GM19239 (cell line): ENCODE data around the gene HCN1.
"Not testable (repeated sequence)": the region's sequence is repeated elsewhere in the genome, so short reads cannot be mapped to it uniquely, and the experiment has no call there.

Experiments used
- DNase-seq: peaks from one replicate; pipeline ENCODE4 v3.0.0; 2011; ENCODE audit warnings: low spot score; ENCODE audit not compliant: insufficient read length
- FAIRE-seq: peaks from 2 replicates; lab custom pipeline; 2011; peaks lifted over from hg19 to GRCh38; lab: Jason Lieb, UNC

Gene HCN1

GRCh38 chr5:45623832-45624231, 72.3 kb downstream of the HCN1 start:
- FAIRE-seq (no peak), DNase-seq (no peak)

- DNase-seq, result no peak
- no peak for FAIRE-seq
Measured at GRCh38 chr5:45622365-45622764, 73.8 kb downstream of the HCN1 start.

- DNase-seq, result no peak
- FAIRE-seq, result no peak
Measured at GRCh38 chr5:45617859-45618416, 78.2 kb downstream of the HCN1 start.

- DNase-seq (no peak), FAIRE-seq (no peak)
Measured at GRCh38 chr5:45609661-45610060, 86.5 kb downstream of the HCN1 start.

- no peak for FAIRE-seq
- no peak for DNase-seq
Measured at GRCh38 chr5:45604092-45604491, 92.1 kb downstream of the HCN1 start.

GRCh38 chr5:45601424-45601823, 94.8 kb downstream of the HCN1 start:
- FAIRE-seq, result no peak
- no peak for DNase-seq

- DNase-seq, result no peak
- no peak for FAIRE-seq
Measured at GRCh38 chr5:45596320-45596719, 99.9 kb downstream of the HCN1 start.

- DNase-seq, FAIRE-seq: not testable (repeated sequence)
Measured at GRCh38 chr5:45586001-45586400, 110.2 kb downstream of the HCN1 start.

GRCh38 chr5:45578270-45578669, 117.9 kb downstream of the HCN1 start:
- no peak for FAIRE-seq
- DNase-seq, result no peak

- DNase-seq (no peak), FAIRE-seq (no peak)
Measured at GRCh38 chr5:45568813-45569212, 127.4 kb downstream of the HCN1 start.

GRCh38 chr5:45542421-45542820, 153.8 kb downstream of the HCN1 start:
- no peak for FAIRE-seq

GRCh38 chr5:45533663-45534062, 162.5 kb downstream of the HCN1 start:
- FAIRE-seq, result no peak

More at GRCh38 chr5:45542421-45542820, 153.8 kb downstream of the HCN1 start:
- no peak for DNase-seq

GRCh38 chr5:45532826-45533624, 163.2 kb downstream of the HCN1 start:
- DNase-seq, result no peak
- no peak for FAIRE-seq

More at GRCh38 chr5:45533663-45534062, 162.5 kb downstream of the HCN1 start:
- no peak for DNase-seq

GRCh38 chr5:45521067-45521466, 175.1 kb downstream of the HCN1 start:
- no peak for FAIRE-seq
- DNase-seq, result no peak

GRCh38 chr5:45512521-45512920, 183.7 kb downstream of the HCN1 start:
- no peak for FAIRE-seq
- no peak for DNase-seq

- no peak for FAIRE-seq
- no peak for DNase-seq
Measured at GRCh38 chr5:45509371-45509770, 186.8 kb downstream of the HCN1 start.

- DNase-seq (no peak), FAIRE-seq (no peak)
Measured at GRCh38 chr5:45508135-45508534, 188.0 kb downstream of the HCN1 start.

GRCh38 chr5:45507178-45507577, 189.0 kb downstream of the HCN1 start:
- no peak for FAIRE-seq
- no peak for DNase-seq

GRCh38 chr5:45499006-45499405, 197.2 kb downstream of the HCN1 start:
- not testable (repeated sequence) for DNase-seq, FAIRE-seq

GRCh38 chr5:45491368-45491767, 204.8 kb downstream of the HCN1 start:
- DNase-seq (no peak), FAIRE-seq (no peak)

GRCh38 chr5:45484781-45485180, 211.4 kb downstream of the HCN1 start:
- DNase-seq (no peak), FAIRE-seq (no peak)

- no peak for FAIRE-seq
- DNase-seq, result no peak
Measured at GRCh38 chr5:45454114-45454513, 242.1 kb downstream of the HCN1 start.
